ENCODE results near the gene STAT1. TPM values are rescaled to one million over a fixed set of nuclear protein-coding genes. Genes with fewer than 3 reads are reported as not detected.

The STAT1 gene
- total and polyA plus RNA-seq, 9 of the 15 experiments (the other 6 are each of a cell fraction or from before 2014, with no cell fraction given): 8.7 to 34.4 (median 26.8) TPM

GRCh38 chr2:190981733-190982132 lies 32.2 kb downstream of the STAT1 start:
- Histone ChIP-seq H2AFZ (ENCODE audit: low read depth, low read length) (no peak overlapping the region), H3K27ac (ENCODE audit: extremely low read depth, low read depth, low read length) (no peak overlapping the region), H3K9ac (ENCODE audit: insufficient read depth in 1 of 2, low read depth in 2 of 2, low read length in 2 of 2) (no peak overlapping the region), H3K79me2 (ENCODE audit: control insufficient read depth, insufficient read depth, low read length) (no peaks in the 10 kb centered on the region), H3K27me3 (ENCODE audit: control insufficient read depth in 2 of 2, insufficient read depth in 2 of 2, low read length in 2 of 2) (no peaks in the 10 kb centered on the region), H3K9me3 (replicated peaks; ENCODE audit: control insufficient read depth, insufficient read depth, low read depth, low read length) (no peaks in the 10 kb centered on the region), H3K9me1 (ENCODE audit: control insufficient read depth, insufficient read depth, low read length) (no peaks in the 10 kb centered on the region), H4K20me1 (replicated peaks; ENCODE audit: control insufficient read depth, insufficient read depth, low read length) (no peaks in the 10 kb centered on the region), H3K4me3 (no peak overlapping the region), H3K4me2 (ENCODE audit: insufficient read depth, low read length) (no peak overlapping the region), H3K36me3 (ENCODE audit: control insufficient read depth, insufficient read depth, low read length) (peaks cover 91% of the 10 kb centered on the region; the same call in 2 of the 3 replicates), H3K4me1 (replicated peaks in 1 of 2; ENCODE audit: control insufficient read depth in 2 of 2, insufficient read depth in 2 of 2, low read length in 2 of 2) (no peaks in the 10 kb centered on the region)
- no peak for ATAC-seq
- in situ Hi-C loops (cut with MboI) (no loop called here), intact Hi-C loops (cut with micrococcal nuclease) (no loop called here)
- POLR2A ChIA-PET: no interaction called here
- DNase-seq (ENCODE audit: extremely low read depth in 1 of 4, low spot score in 3 of 4): no peak
- no TSS peak for BruUV-seq (replicated peaks)
- FAIRE-seq: no peak
- 100% methylated on average over 1 of the region's 1 CpG for WGBS (ENCODE audit: insufficient coverage, low coverage, missing lambda C conversion rate)
- CTCF ChIA-PET (ENCODE audit: low intra/inter-chr PET ratio): no interaction called here
- no peak for TF ChIP-seq HDAC2 (IDR thresholded peaks at IDR 0.05)
- no peak for TF ChIP-seq MNT (conservative IDR thresholded peaks at IDR 0.05)
- TF ChIP-seq SMAD2 (IDR thresholded peaks at IDR 0.05; ENCODE audit: low read depth, low read length): no peak
- TF ChIP-seq ZNF133 (CRISPR knock-in tag; IDR thresholded peaks at IDR 0.05): no peak
- no peak for TF ChIP-seq RAD51 (IDR thresholded peaks at IDR 0.05; ENCODE audit: borderline replicate concordance, low read depth)
- TF ChIP-seq ZNF778 (CRISPR knock-in tag; IDR thresholded peaks at IDR 0.05): no peak
- no peak for TF ChIP-seq ZNF407 (IDR thresholded peaks at IDR 0.05; ENCODE audit: low read depth)
- TF ChIP-seq TBL1XR1 (IDR thresholded peaks at IDR 0.05; ENCODE audit: low read length in 2 of 2): no peak
- no peak for TF ChIP-seq DPF2 (IDR thresholded peaks at IDR 0.05)
- no peak for TF ChIP-seq NFXL1 (CRISPR knock-in tag; IDR thresholded peaks at IDR 0.05)
- TF ChIP-seq YBX1 (IDR thresholded peaks at IDR 0.05): no peak
- no peak for TF ChIP-seq DLX4 (CRISPR knock-in tag; IDR thresholded peaks at IDR 0.05)
- no peak for TF ChIP-seq MTA1 (IDR thresholded peaks at IDR 0.05; ENCODE audit: borderline replicate concordance)
- TF ChIP-seq FOXJ3 (CRISPR knock-in tag; IDR thresholded peaks at IDR 0.05): no peak
- no peak for TF ChIP-seq FUS (optimal IDR thresholded peaks at IDR 0.05; ENCODE audit: low read depth, low read length)

Measured in K562 (cell line).